ENCODE measurements around the gene NLGN1.

The NLGN1 gene

DNA sequence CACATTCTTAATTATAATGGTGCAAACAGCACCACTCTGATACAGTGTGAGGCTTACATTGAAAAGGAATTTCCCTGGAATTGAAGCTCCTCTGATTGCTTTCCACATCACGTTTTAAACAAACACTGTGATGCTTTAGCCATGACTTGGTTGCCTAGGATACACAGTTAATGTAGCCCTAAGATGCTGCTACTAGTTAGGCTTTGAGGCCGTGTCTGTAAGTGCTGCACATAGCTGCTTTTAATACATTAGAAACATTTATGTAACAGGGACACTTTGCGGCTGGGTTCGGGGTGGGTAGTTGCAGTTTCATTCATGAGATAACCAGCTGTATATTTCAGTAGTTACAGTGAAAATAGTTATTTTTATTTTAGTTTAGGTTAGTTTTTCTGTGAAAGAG lies 334.7 kb downstream of the NLGN1 start:
- DNase-seq: no peak

GRCh38 chr3:173733029-173733652 lies 335.6 kb downstream of the NLGN1 start:
- no peak for DNase-seq

GRCh38 chr3:173734473-173734872 lies 336.9 kb downstream of the NLGN1 start:
- no peak for DNase-seq

- DNase-seq: no peak
Observed at GRCh38 chr3:173734895-173735294, 337.4 kb downstream of the NLGN1 start.

GRCh38 chr3:173735841-173736240 lies 338.3 kb downstream of the NLGN1 start:
- DNase-seq: no peak

DNA sequence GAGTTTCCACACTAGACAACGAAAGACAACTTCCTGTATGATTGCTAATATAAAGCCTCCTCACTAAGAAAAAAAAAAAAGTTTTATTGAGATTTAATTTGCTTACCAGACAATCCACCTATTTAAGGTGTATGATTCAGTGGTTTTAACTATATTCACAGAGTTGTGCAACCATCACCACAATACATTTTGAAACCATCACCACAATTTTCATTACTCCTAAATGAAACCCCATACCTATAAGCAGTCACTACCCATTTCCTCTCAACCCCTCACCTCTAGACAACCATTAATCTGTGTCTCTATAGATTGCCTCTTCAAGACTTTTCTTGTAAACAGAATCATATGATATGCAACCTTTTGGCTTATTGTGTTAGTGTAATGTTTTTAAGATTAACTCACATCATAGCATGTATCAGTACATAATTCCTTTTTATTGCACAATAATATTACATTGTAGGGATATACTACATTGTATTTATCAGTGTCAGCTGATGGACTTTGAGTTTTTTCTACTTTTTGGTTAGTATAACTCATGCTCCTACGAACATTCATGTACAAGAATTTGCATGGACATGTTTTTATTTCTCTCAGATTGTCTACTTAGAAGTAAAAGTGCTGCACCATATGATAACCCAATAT lies 339.7 kb downstream of the NLGN1 start:
- no peak for DNase-seq

DNA sequence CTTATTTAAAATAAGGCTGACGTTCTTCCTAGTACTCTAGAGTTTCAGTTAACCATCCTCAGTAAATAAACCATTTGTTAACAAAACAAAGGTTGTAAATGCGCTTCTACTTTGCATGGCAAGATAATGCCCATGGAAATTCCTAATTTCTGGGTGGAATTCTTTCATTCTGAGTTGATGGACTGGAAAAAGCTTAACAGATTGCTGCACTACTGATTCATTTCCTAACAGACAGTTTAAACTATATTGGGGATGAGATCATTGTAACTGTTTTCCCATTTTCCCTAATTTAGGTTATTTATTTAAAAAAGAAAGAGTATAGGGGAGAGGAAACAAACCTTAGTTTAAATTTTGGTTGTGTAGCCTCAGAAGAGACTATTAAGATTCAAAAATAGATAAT lies 342.2 kb downstream of the NLGN1 start:
- DNase-seq: no peak

GRCh38 chr3:173742491-173742890 lies 344.9 kb downstream of the NLGN1 start:
- no peak for DNase-seq

DNA sequence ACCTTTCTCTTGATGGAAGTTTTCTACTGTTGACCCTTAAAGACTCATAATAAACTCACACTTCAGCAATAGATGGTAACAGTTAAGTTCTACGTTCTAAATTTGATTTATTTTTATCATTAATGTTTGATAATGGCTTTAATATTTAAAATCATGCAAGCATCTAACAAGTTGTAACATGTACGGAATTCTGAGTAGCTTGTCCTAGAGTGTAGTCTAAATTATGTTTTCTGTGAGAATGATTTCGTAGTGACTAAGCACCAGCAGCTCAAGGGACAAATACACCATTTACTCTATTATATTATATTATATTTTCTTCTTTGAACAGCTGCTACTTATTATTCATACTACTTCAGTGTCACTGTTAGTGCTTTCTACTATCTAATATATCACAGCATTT lies 345.6 kb downstream of the NLGN1 start:
- no peak for DNase-seq

DNA sequence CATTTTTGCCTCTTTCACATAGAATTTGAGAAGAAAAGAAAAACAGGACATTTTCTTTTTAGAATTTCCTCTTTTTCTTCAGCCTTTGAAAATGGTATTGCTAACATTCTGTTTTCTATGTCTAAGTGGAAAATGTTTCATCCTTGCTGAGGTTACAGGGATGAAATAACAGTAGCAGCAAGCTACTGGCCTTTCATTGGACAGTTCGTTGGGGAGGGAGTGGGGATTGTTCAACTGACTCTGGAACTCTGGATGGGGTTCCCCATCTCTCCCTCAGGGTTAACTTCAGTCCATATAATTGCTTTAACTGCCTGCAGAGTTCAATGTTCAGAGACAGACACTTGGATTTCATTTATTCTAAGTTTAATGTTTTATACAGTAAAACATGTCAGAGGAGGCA lies 346.0 kb downstream of the NLGN1 start:
- no peak for DNase-seq

- DNase-seq: no peak
Observed at GRCh38 chr3:173744479-173744878, 346.9 kb downstream of the NLGN1 start.

DNA sequence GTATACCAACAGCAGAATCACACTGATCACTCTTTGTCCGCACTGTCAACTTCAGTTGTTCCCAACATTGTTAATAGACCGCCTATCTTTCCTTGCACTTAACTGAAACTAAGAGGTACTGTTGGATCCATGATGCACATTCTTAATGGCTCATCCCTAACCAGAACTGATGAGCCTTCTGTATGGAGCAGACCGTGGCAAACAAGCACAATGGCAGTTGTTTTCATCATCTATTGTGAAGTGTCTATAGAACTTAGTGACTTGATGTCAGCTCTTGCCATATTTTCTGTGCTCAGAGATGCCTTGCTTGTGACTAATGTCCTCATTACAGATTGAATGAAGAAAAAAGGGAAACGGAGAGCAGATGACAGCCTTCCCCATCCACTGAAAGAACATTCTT lies 347.4 kb downstream of the NLGN1 start:
- DNase-seq: no peak

- DNase-seq: no peak
Observed at GRCh38 chr3:173745952-173746682, 348.6 kb downstream of the NLGN1 start.

DNA sequence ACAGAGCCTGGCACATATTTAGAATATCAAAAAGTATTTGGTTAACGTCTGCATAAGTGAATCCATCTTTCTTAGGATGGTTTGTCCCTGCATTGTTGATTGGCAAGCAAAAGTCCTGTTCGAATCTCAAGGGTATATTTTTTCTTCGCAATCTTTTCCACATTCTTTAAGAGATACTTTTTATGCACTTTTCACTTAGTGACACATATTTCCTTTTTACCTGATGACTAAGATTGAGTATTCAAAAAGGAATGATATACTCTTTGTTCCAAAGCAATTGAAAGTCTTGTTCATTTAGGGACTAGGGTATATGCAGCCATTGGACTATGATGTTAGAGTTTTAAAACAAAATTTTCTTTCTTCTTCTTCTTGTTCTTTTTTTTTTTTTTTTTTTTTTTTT lies 349.9 kb downstream of the NLGN1 start:
- no peak for DNase-seq

DNA sequence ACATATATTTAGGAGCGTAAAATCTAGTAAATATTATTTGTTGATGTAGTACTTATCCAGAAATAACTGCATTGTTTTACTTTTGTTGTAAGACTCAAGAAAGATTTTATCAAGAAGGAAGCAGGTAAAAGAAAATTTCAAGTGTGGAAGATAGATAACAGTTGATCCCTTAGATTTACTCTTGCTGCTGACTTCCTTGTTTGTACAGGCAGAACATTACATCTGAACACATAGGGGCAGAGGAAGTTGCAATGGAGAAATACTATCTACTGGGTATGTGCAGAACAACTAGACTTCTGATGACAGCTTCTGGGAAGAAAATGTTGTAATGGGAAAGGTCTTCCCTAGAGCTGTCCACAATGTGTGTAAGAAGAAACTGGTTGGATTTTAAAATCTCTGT lies 350.6 kb downstream of the NLGN1 start:
- no peak for DNase-seq

GRCh38 chr3:173750095-173750494 lies 352.6 kb downstream of the NLGN1 start:
- DNase-seq: no peak

DNA sequence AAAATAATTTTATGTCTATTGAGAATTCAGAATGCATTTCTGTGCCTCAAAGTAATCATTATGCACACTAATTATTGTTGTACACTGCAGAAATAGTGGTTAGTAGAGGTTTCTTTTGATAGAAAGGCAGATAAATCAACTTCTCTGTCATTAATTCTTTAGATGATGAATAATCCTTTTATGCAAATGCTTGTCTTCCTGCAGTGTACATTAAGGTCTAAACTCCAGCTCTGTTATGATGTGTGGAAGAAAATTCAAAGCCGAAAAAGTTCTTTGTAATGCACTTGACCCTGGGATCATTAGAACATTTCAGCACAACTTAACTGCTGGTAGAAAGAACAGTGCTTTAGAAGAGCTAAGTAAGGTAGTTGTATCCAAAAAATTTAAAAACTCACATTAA lies 353.0 kb downstream of the NLGN1 start:
- DNase-seq: no peak

- no peak for DNase-seq
Observed at GRCh38 chr3:173753593-173753992, 356.0 kb downstream of the NLGN1 start.

DNA sequence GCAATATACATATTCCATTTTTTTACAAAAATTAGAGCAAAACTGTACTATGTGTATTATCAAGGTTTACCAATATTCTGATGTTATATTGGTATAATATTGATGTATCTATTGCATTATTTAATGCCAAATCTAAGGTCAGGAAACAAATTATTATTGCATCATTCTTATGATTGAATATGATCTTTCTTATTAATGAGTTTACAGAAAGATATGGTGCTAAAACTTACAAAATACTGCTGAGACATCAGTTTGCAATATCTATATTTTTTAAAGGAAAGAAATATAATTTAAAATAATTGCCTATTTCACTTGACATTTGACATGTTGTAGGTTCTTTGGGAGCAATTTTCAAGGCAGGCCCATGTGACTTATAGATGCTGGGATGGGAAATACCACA lies 357.6 kb downstream of the NLGN1 start:
- no peak for DNase-seq

DNA sequence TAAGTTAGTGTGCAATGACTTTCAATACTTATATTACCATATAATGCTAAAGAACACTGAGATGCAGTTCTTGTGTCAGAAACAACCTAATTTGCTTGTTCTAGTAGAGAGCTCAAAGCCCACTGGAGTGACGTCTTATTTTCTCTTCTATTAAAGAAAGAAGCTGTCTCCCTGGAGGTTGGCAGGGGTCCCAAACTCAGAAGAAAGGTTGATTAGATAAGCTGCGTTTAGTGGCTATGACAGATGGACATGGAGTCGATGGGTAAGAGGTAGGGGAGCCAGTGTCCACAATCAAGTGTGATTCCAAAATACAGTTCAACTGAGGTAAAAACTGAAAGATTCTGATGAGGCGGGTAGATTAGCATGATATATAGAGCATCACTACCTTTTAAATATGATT lies 363.6 kb downstream of the NLGN1 start:
- DNase-seq: no peak

- no peak for DNase-seq
Observed at GRCh38 chr3:173762501-173762900, 365.0 kb downstream of the NLGN1 start.

GRCh38 chr3:173770011-173770410 lies 372.5 kb downstream of the NLGN1 start:
- no peak for DNase-seq

DNA sequence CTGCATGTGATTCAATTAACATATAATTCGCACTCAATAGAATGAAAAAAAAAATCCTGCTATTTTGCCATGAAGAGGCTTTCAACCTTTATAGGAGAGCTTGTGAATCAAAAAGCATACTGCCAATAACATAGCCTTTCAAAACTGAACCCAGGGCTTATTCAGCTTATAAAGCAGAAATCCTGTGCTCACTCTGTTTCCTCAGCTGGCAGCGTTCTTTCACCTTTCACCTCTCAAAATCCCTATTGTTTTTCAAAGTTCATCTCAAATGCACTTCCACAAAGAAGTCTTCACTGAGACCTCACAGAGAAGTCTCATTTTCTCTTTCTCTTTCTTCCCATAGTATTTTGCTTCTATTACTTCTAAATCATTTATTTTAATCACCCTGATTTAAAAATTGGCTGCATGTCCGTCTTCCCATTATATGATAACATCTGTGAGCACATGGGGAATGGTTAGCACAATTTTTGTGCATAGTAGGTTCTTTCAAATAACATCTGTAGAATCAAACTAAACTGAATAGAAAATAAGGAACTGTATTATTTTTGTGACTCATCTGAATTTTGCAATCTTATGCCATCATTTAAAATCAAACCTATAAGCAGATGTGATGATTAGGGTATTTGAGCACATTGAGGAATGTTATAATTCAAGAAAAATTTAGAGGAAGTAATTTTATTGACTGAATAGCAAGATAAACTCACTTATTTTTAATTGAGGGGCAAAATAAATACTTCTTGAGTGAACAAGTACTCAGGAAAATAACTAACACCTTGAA lies 373.4 kb downstream of the NLGN1 start:
- DNase-seq: no peak

GRCh38 chr3:173773800-173774199 lies 376.3 kb downstream of the NLGN1 start:
- no peak for DNase-seq
